Measurements from ENCODE around the gene ASPHD1. TPM values are rescaled to one million over a fixed set of nuclear protein-coding genes. Genes with fewer than 3 reads are reported as not detected.

The ASPHD1 gene
- total RNA-seq, 3 donors from 2014 or later, result 1.6 to 1.9 (median 1.8) TPM

- H3K9me3 ChIP-seq, result no peaks in the 10 kb centered on the region
- H3K36me3 ChIP-seq (ENCODE audit: low read depth), result no peaks in the 10 kb centered on the region
- H3K4me1 ChIP-seq (ENCODE audit: low read depth), result peaks cover 12% of the 10 kb centered on the region
- peak; percentile 83 to 91 (median 89) for DNase-seq
- TF ChIP-seq CTCF (IDR thresholded peaks at IDR 0.05), result no peak
- H3K4me3 ChIP-seq, result peak within 1 kb of the TSS; percentile 26
- ATAC-seq, result peak; percentile 94
- intact Hi-C loops (cut with DNase I, micrococcal nuclease), result no loop called here
Measured at GRCh38 chr16:29899516-29900101, 679 bp upstream of the ASPHD1 start, which contains the start of gene SEZ6L2. Gene SEZ6L2, minus strand, starts transcription at chr16:29899550. Its CDS starts 531 bp downstream, at chr16:29899019.

GRCh38 chr16:29900888-29901606, 759 bp downstream of the ASPHD1 start:
- ATAC-seq, result no peak
- Histone ChIP-seq H3K4me1 (ENCODE audit: low read depth) (peaks cover 12% of the 10 kb centered on the region), H3K36me3 (ENCODE audit: low read depth) (no peaks in the 10 kb centered on the region), H3K9me3 (no peaks in the 10 kb centered on the region), H3K4me3 (no peak overlapping the region)
- DNase-seq, result no peak
- intact Hi-C loops (cut with DNase I, micrococcal nuclease), result no loop called here
- TF ChIP-seq CTCF (IDR thresholded peaks at IDR 0.05), result no peak

- Histone ChIP-seq H3K4me3 (no peak overlapping the region), H3K9me3 (no peaks in the 10 kb centered on the region), H3K4me1 (ENCODE audit: low read depth) (peaks cover 12% of the 10 kb centered on the region), H3K36me3 (ENCODE audit: low read depth) (no peaks in the 10 kb centered on the region)
- no peak for DNase-seq
- intact Hi-C loops (cut with DNase I, micrococcal nuclease), result no loop called here
- TF ChIP-seq CTCF (IDR thresholded peaks at IDR 0.05), result no peak
- ATAC-seq, result no peak
Measured at GRCh38 chr16:29901607-29901945, 1.3 kb downstream of the ASPHD1 start.

GRCh38 chr16:29903590-29903989, 3.3 kb downstream of the ASPHD1 start:
- ATAC-seq (no peak), DNase-seq (no peak)
- H3K9me3 ChIP-seq, result no peaks in the 10 kb centered on the region
- intact Hi-C loops (cut with DNase I, micrococcal nuclease), result no loop called here
- no peaks in the 10 kb centered on the region for H3K36me3 ChIP-seq (ENCODE audit: low read depth)
- no peak overlapping the region for H3K4me3 ChIP-seq
- H3K4me1 ChIP-seq (ENCODE audit: low read depth), result peaks cover 12% of the 10 kb centered on the region
- no peak for TF ChIP-seq CTCF (IDR thresholded peaks at IDR 0.05)

- H3K4me3 ChIP-seq, result no peak overlapping the region
- H3K36me3 ChIP-seq (ENCODE audit: low read depth), result no peaks in the 10 kb centered on the region
- no peak for ATAC-seq
- peaks cover 6% of the 10 kb centered on the region for H3K4me1 ChIP-seq (ENCODE audit: low read depth)
- no peak for TF ChIP-seq CTCF (IDR thresholded peaks at IDR 0.05)
- intact Hi-C loops (cut with DNase I, micrococcal nuclease), result no loop called here
- no peak for DNase-seq
- no peaks in the 10 kb centered on the region for H3K9me3 ChIP-seq
Measured at GRCh38 chr16:29904947-29905346, 4.7 kb downstream of the ASPHD1 start.
